GM19193 (cell line): ENCODE data around the gene DDN.

Experiments used
- POLR2A ChIP-seq: IDR thresholded peaks from 4 replicates; pipeline ENCODE4 v1.6.1; 2011; ENCODE audit not compliant: insufficient read depth, insufficient read length; ENCODE audit errors: extremely low read depth

Gene DDN

GRCh38 chr12:49025463-49025862 is 26.3 kb upstream of the DDN start:
- no peak for TF ChIP-seq POLR2A

- TF ChIP-seq POLR2A, result no peak
These were observed 25.4 kb upstream of the DDN start for GRCh38 chr12:49024543-49024942.

GRCh38 chr12:49023812-49024211 is 24.6 kb upstream of the DDN start:
- TF ChIP-seq POLR2A, result no peak

- TF ChIP-seq POLR2A, result no peak
These were observed 23.5 kb upstream of the DDN start for GRCh38 chr12:49022558-49023178.

- TF ChIP-seq POLR2A, result no peak
These were observed 22.2 kb upstream of the DDN start for GRCh38 chr12:49021292-49021915.

GRCh38 chr12:49020441-49020840 is 21.3 kb upstream of the DDN start:
- no peak for TF ChIP-seq POLR2A

GRCh38 chr12:49019443-49020324 is 20.5 kb upstream of the DDN start:
- peak; percentile 4 for TF ChIP-seq POLR2A

- no peak for TF ChIP-seq POLR2A
These were observed 19.9 kb upstream of the DDN start for GRCh38 chr12:49019120-49019430.

GRCh38 chr12:49018261-49019119 is 19.3 kb upstream of the DDN start, which contains the start of gene PRKAG1:
TSS of gene PRKAG1 (minus strand) at chr12:49018776. CDS start at chr12:49018740, 36 bp downstream.
- peak; percentile 97 for TF ChIP-seq POLR2A

- no peak for TF ChIP-seq POLR2A
These were observed 18.7 kb upstream of the DDN start for GRCh38 chr12:49017891-49018260.

GRCh38 chr12:49015196-49015595 is 16.0 kb upstream of the DDN start:
- no peak for TF ChIP-seq POLR2A

- no peak for TF ChIP-seq POLR2A
These were observed 15.4 kb upstream of the DDN start for GRCh38 chr12:49014547-49014946.

GRCh38 chr12:49013428-49013827 is 14.3 kb upstream of the DDN start:
- TF ChIP-seq POLR2A, result no peak

- TF ChIP-seq POLR2A, result no peak
These were observed 13.6 kb upstream of the DDN start for GRCh38 chr12:49012739-49013138.
